Vagina (tissue), 2 donors: ENCODE measurements around the gene ZMYND12. TPM values are rescaled to one million over a fixed set of nuclear protein-coding genes. Genes with fewer than 3 reads are reported as not detected.

Experiments
- DNase-seq, 2 donors: peaks; one replicate each; pipeline ENCODE4 v3.0.0-alpha.2; 2017; ENCODE audit errors: extremely low spot score in 2 of 2
- H3K27ac ChIP-seq: fragments of 200-600 bp; sonication (generic); one replicate; pipeline ENCODE4 v1.5.1; 2019
- H3K27me3 ChIP-seq: fragments of 200-600 bp; sonication (generic); one replicate; pipeline ENCODE4 v1.5.1; 2019
- H3K36me3 ChIP-seq, 2 donors: fragments of 200-600 bp; sonication (generic); one replicate each; pipeline ENCODE4 v1.5.1; 2017 to 2019
- H3K4me1 ChIP-seq: fragments of 200-600 bp; sonication (generic); one replicate; pipeline ENCODE4 v1.5.1; 2019
- H3K4me3 ChIP-seq, 2 donors: fragments of 200-600 bp; sonication (generic); 1 replicate in 1 of 2; 2 replicates in 1 of 2; pipeline ENCODE4 v1.5.1; 2016 to 2019
- H3K9me3 ChIP-seq: fragments of 200-600 bp; sonication (generic); one replicate; pipeline ENCODE4 v1.5.1; 2019
- POLR2A ChIP-seq, 2 donors: fragments of 450-650 bp; IDR thresholded peaks; one replicate each; pipeline ENCODE4 v1.6.1; 2017; ENCODE audit warnings: antibody characterized with exemption in 2 of 2, mild to moderate bottlenecking in 2 of 2, moderate library complexity in 2 of 2
- POLR2AphosphoS5 ChIP-seq, 2 donors: sonication (generic); formaldehyde crosslinking; IDR thresholded peaks; one replicate each; pipeline ENCODE4 v1.9.0; 2017; ENCODE audit warnings: antibody characterized with exemption in 2 of 2, mild to moderate bottlenecking in 2 of 2, low read depth in 1 of 2; ENCODE audit not compliant: insufficient read depth in 1 of 2
- intact Hi-C: fragments of 100-400 bp; cut with DNase I; formaldehyde crosslinking; loops from one replicate; pipeline ENCODE4 v1.15.1; 2023
- total RNA-seq: library from RNA; depleted of rRNA; stranded (reverse); fragments of >200 nt; gene quantifications from one replicate; pipeline ENCODE4 v1.2.3, GENCODE V29; 2016
- TF ChIP-seq, protein P1 (sequence below), 3 experiments: fragments of 450-650 bp in 2 of 3; fragments of 200-600 bp in 1 of 3; sonication (generic) in 1 of 3; IDR thresholded peaks; one replicate each; pipeline ENCODE4 v1.5.1; 2017 to 2019; ENCODE audit warnings: antibody characterized with exemption in 3 of 3, mild to moderate bottlenecking in 2 of 3, moderate library complexity in 2 of 3

Gene ZMYND12
- total RNA-seq, 1 donor from 2014 or later, result not detected

DNA sequence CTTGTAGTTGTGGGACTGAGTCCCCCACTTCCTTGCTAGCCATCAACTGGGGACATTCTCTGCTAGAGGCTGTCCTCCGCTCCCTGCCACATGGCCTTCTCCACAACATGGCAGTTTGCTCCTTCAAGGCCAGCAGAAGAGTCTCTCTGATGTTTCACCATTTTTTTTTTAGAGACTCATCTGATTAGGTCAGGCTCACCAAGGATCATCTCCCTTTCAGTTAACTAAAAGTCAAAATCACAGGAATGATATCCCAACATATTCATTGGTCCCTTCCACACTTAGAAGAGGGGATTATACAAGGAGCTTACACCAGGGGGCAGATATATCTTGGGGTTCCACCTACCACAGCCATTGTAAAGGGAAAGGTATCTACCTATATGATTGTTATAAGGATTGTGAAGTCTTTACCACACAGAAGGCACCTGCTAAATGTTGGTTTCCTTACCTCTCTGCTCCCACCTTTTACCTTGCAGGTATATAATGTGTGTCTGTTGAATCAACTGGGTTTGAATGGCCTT is 51.9 kb downstream of the ZMYND12 start:
- no peaks in the 10 kb centered on the region for H3K27me3 ChIP-seq
- intact Hi-C loops, result no loop called here
- no peaks in the 10 kb centered on the region for H3K4me1 ChIP-seq
- no peak for DNase-seq
- TF ChIP-seq POLR2AphosphoS5 (IDR thresholded peaks at IDR 0.05; ENCODE audit: insufficient read depth in 1 of 2, low read depth in 1 of 2), result no peak
- TF ChIP-seq, protein P1, sequence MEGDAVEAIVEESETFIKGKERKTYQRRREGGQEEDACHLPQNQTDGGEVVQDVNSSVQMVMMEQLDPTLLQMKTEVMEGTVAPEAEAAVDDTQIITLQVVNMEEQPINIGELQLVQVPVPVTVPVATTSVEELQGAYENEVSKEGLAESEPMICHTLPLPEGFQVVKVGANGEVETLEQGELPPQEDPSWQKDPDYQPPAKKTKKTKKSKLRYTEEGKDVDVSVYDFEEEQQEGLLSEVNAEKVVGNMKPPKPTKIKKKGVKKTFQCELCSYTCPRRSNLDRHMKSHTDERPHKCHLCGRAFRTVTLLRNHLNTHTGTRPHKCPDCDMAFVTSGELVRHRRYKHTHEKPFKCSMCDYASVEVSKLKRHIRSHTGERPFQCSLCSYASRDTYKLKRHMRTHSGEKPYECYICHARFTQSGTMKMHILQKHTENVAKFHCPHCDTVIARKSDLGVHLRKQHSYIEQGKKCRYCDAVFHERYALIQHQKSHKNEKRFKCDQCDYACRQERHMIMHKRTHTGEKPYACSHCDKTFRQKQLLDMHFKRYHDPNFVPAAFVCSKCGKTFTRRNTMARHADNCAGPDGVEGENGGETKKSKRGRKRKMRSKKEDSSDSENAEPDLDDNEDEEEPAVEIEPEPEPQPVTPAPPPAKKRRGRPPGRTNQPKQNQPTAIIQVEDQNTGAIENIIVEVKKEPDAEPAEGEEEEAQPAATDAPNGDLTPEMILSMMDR (IDR thresholded peaks at IDR 0.05), result no peak
- no peaks in the 10 kb centered on the region for H3K36me3 ChIP-seq
- H3K9me3 ChIP-seq, result no peaks in the 10 kb centered on the region
- H3K4me3 ChIP-seq, result no peak overlapping the region
- no peak overlapping the region for H3K27ac ChIP-seq

DNA sequence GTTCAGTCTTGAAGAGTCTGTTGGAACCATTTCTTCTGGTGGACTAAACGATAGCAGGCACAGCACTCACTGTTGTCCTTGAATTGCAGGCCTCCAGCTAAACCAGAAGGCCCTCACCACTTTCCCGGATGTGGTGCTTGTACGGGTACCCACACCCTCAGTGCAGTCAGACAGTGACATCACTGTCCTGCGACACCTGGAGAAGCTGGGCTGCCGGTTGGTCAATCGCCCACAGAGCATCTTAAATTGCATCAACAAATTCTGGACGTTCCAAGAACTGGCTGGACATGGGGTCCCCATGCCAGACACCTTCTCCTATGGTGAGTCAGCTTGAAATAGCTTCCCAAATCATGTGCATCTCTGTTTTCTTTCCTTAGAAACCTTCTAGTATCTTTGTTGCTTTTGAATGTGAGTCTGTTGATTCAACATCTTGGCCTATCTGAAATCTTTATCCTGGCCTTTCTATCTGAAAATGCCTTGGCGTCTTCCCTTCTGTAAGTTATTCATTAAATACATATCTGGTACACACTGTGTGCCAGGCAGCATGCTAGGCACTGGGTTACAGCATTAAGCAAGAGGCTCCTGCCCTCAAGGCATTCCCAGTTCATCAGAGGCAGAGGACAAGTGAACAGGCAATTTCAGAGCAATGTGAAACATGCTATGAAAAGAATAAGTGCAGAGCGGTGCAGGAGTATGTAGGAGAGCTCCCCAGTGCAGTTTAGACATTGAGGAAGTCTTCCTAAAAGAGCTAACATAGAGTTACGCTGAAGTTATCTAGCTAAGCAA is 56.3 kb downstream of the ZMYND12 start:
- intact Hi-C loops, result no loop called here
- TF ChIP-seq POLR2A (IDR thresholded peaks at IDR 0.05) (no peak), POLR2AphosphoS5 (IDR thresholded peaks at IDR 0.05; ENCODE audit: insufficient read depth in 1 of 2, low read depth in 1 of 2) (no peak)
- TF ChIP-seq, protein P1 (IDR thresholded peaks at IDR 0.05), result no peak
- Histone ChIP-seq H3K4me1 (no peaks in the 10 kb centered on the region), H3K27ac (no peak overlapping the region), H3K4me3 (no peak overlapping the region), H3K36me3 (no peaks in the 10 kb centered on the region), H3K9me3 (no peaks in the 10 kb centered on the region), H3K27me3 (no peaks in the 10 kb centered on the region)
- no peak for DNase-seq

DNA sequence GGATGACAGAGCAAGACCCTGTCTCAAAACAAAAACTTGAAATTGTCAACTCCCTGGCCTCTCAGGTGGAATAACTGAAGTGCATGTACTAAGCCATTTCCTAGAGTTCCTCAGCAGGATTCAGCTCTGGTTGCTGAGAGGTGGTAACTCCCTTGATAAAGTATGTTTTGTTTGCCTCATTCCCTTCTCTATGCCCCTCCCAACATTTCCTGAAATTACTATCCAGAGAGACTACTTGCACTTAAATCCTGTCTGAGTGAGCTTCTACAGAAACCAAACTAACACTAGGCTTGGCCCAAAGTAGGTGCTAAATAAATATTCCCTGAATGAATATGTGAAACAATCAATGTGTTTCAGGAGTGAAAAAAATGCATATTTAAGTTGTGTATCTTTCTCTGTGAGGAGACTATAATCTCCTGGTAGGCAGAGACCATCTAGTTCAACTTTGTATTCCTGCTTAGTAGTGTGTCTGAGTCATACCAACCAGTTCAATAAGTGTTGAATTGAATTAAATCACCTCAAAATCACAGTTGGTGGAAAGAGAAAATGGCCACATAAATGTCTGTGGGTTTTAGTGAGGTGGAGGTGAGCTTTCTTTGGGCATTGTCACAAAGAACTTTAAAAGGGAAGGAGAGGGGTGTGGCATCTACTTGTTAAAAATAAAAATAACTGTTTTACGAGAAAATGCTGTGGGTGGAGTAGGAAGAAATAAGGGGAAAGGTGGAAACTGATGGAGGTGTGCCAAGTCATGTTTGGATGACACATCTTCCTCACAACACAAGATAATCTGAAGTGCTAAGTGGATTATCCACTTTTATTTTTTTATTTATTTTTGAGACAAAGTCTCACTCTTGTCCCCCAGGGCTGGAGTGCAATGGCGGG is 62.6 kb downstream of the ZMYND12 start:
- Histone ChIP-seq H3K36me3 (no peaks in the 10 kb centered on the region), H3K4me1 (peaks cover 4% of the 10 kb centered on the region), H3K27me3 (no peaks in the 10 kb centered on the region), H3K27ac (no peak overlapping the region), H3K9me3 (no peaks in the 10 kb centered on the region), H3K4me3 (no peak overlapping the region)
- TF ChIP-seq POLR2A (IDR thresholded peaks at IDR 0.05) (no peak), POLR2AphosphoS5 (IDR thresholded peaks at IDR 0.05; ENCODE audit: insufficient read depth in 1 of 2, low read depth in 1 of 2) (no peak)
- TF ChIP-seq, protein P1 (IDR thresholded peaks at IDR 0.05), result no peak
- no peak for DNase-seq
- intact Hi-C loops, result no loop called here

DNA sequence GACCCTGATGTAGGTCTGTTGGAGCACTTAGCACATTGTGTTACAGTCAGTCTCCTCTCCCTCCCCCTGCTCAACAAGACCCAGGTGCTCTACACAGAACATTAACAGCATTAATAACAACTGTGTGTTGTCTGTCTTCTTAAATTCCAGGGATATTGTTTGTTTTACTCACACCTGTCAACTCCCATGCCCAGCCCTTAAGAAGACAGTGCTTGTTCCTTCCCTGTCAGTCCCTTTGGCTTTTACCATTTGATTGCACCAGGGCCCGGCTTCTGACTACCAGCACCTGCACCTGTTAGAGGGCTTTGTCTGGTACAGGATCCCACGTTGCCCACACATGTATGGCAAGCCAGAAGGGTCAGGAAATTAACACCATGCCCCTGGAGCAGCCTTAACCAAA is 63.6 kb downstream of the ZMYND12 start:
- H3K27ac ChIP-seq, result no peak overlapping the region
- peaks cover 4% of the 10 kb centered on the region for H3K4me1 ChIP-seq
- intact Hi-C loops, result no loop called here
- TF ChIP-seq POLR2A (IDR thresholded peaks at IDR 0.05) (no peak), POLR2AphosphoS5 (IDR thresholded peaks at IDR 0.05; ENCODE audit: insufficient read depth in 1 of 2, low read depth in 1 of 2) (no peak)
- TF ChIP-seq, protein P1 (IDR thresholded peaks at IDR 0.05), result no peak
- DNase-seq, result no peak
- H3K9me3 ChIP-seq, result no peaks in the 10 kb centered on the region
- no peaks in the 10 kb centered on the region for H3K36me3 ChIP-seq
- no peaks in the 10 kb centered on the region for H3K27me3 ChIP-seq
- no peak overlapping the region for H3K4me3 ChIP-seq
